ENCODE data around the gene COL15A1.

Gene COL15A1

GRCh38 chr9:98916660-98917059, 27.0 kb upstream of the COL15A1 start:
- DNase-seq (ENCODE audit: low read depth, low spot score): peak; percentile 40

GRCh38 chr9:98917746-98918487, 25.8 kb upstream of the COL15A1 start:
- no peak for DNase-seq (ENCODE audit: low read depth, low spot score)

- no peak for DNase-seq (ENCODE audit: low read depth, low spot score)
Measured at GRCh38 chr9:98921732-98922131, 22.0 kb upstream of the COL15A1 start.

GRCh38 chr9:98922721-98923435, 20.8 kb upstream of the COL15A1 start:
- DNase-seq (ENCODE audit: low read depth, low spot score): no peak

GRCh38 chr9:98923451-98924123, 20.1 kb upstream of the COL15A1 start:
- DNase-seq (ENCODE audit: low read depth, low spot score): no peak

- DNase-seq (ENCODE audit: low read depth, low spot score): no peak
Measured at GRCh38 chr9:98924946-98925820, 18.5 kb upstream of the COL15A1 start.

- no peak for DNase-seq (ENCODE audit: low read depth, low spot score)
Measured at GRCh38 chr9:98925956-98926355, 17.8 kb upstream of the COL15A1 start.

GRCh38 chr9:98927724-98928123, 16.0 kb upstream of the COL15A1 start:
- DNase-seq (ENCODE audit: low read depth, low spot score): no peak

GRCh38 chr9:98929071-98929470, 14.6 kb upstream of the COL15A1 start:
- no peak for DNase-seq (ENCODE audit: low read depth, low spot score)

GRCh38 chr9:98929895-98930341, 13.8 kb upstream of the COL15A1 start:
- no peak for DNase-seq (ENCODE audit: low read depth, low spot score)

GRCh38 chr9:98930792-98931191, 12.9 kb upstream of the COL15A1 start:
- no peak for DNase-seq (ENCODE audit: low read depth, low spot score)

- no peak for DNase-seq (ENCODE audit: low read depth, low spot score)
Measured at GRCh38 chr9:98931600-98932389, 11.9 kb upstream of the COL15A1 start.

- no peak for DNase-seq (ENCODE audit: low read depth, low spot score)
Measured at GRCh38 chr9:98933185-98933584, 10.5 kb upstream of the COL15A1 start.

GRCh38 chr9:98933890-98934289, 9.8 kb upstream of the COL15A1 start:
- DNase-seq (ENCODE audit: low read depth, low spot score): no peak

GRCh38 chr9:98935071-98935505, 8.6 kb upstream of the COL15A1 start:
- DNase-seq (ENCODE audit: low read depth, low spot score): no peak

GRCh38 chr9:98940276-98940675, 3.4 kb upstream of the COL15A1 start:
- DNase-seq (ENCODE audit: low read depth, low spot score): no peak

- DNase-seq (ENCODE audit: low read depth, low spot score): no peak
Measured at GRCh38 chr9:98941946-98942523, 1.7 kb upstream of the COL15A1 start.

GRCh38 chr9:98942906-98943681, 613 bp upstream of the COL15A1 start:
- no peak for DNase-seq (ENCODE audit: low read depth, low spot score)

GRCh38 chr9:98944057-98944733, 488 bp downstream of the COL15A1 start:
- DNase-seq (ENCODE audit: low read depth, low spot score): no peak
